ENCODE results near the gene ACOD1. TPM values are rescaled to one million over a fixed set of nuclear protein-coding genes. Genes with fewer than 3 reads are reported as not detected.
A peak's percentile ranks its signal among the peaks of the same experiment; 100 is the strongest.

Gene ACOD1
- polyA plus RNA-seq, 1 of the 3 experiments (the other 2 are of a cell fraction), result not detected

GRCh38 chr13:76983676-76984075, 35.4 kb downstream of the ACOD1 start:
- Histone ChIP-seq H3K9me3 (no peaks in the 10 kb centered on the region), H3F3A (replicated peaks; ENCODE audit: insufficient read depth) (no peaks in the 10 kb centered on the region), H2AFZ (ENCODE audit: low read depth) (no peak overlapping the region), H3K27me3 (ENCODE audit: insufficient read depth) (no peaks in the 10 kb centered on the region), H3K4me2 (no peak overlapping the region), H3K36me3 (replicated peaks in 1 of 2; ENCODE audit: control insufficient read depth in 1 of 2, insufficient read depth in 2 of 2, low read length in 1 of 2) (no peaks in the 10 kb centered on the region), H3K4me3 (ENCODE audit: low read depth in 2 of 2, low read length in 1 of 2) (no peak overlapping the region; a peak in 1 of 4 replicates), H3K79me2 (ENCODE audit: insufficient read depth) (no peaks in the 10 kb centered on the region), H4K20me1 (ENCODE audit: insufficient read depth) (no peaks in the 10 kb centered on the region), H3K27ac (ENCODE audit: low read depth in 2 of 2, low read length in 1 of 2) (no peak overlapping the region), H3K4me1 (ENCODE audit: control insufficient read depth in 1 of 2, insufficient read depth in 2 of 2, low read depth in 1 of 2, low read length in 1 of 2) (no peaks in the 10 kb centered on the region; a peak in 2 of 4 replicates), H3K9ac (no peak overlapping the region), H3K9me2 (no peaks in the 10 kb centered on the region)
- TF ChIP-seq POLR2AphosphoS5 (IDR thresholded peaks at IDR 0.05; ENCODE audit: low read depth, low read length), result no peak
- TF ChIP-seq, protein P1, sequence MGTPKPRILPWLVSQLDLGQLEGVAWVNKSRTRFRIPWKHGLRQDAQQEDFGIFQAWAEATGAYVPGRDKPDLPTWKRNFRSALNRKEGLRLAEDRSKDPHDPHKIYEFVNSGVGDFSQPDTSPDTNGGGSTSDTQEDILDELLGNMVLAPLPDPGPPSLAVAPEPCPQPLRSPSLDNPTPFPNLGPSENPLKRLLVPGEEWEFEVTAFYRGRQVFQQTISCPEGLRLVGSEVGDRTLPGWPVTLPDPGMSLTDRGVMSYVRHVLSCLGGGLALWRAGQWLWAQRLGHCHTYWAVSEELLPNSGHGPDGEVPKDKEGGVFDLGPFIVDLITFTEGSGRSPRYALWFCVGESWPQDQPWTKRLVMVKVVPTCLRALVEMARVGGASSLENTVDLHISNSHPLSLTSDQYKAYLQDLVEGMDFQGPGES (IDR thresholded peaks at IDR 0.05; ENCODE audit: low read depth, low read length), result no peak
- TF ChIP-seq, protein P2, sequence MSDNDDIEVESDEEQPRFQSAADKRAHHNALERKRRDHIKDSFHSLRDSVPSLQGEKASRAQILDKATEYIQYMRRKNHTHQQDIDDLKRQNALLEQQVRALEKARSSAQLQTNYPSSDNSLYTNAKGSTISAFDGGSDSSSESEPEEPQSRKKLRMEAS (IDR thresholded peaks at IDR 0.05; ENCODE audit: low read depth), result no peak
- no peak for TF ChIP-seq MXI1 (IDR thresholded peaks at IDR 0.05; ENCODE audit: low read depth, low read length)
- no peak for TF ChIP-seq EZH2phosphoT487 (IDR thresholded peaks at IDR 0.05; ENCODE audit: borderline replicate concordance, low read depth)
- TF ChIP-seq TCF12 (IDR thresholded peaks at IDR 0.05), result no peak
- TF ChIP-seq NFIC (IDR thresholded peaks at IDR 0.05; ENCODE audit: borderline replicate concordance), result no peak
- no peak for TF ChIP-seq NRF1 (IDR thresholded peaks at IDR 0.05; ENCODE audit: low read depth, low read length)
- no peak for TF ChIP-seq FOSL2 (IDR thresholded peaks at IDR 0.05; ENCODE audit: borderline replicate concordance, low read depth)
- TF ChIP-seq ZBTB33 (IDR thresholded peaks at IDR 0.05; ENCODE audit: borderline replicate concordance, low read depth), result no peak
- TF ChIP-seq MEF2A (IDR thresholded peaks at IDR 0.05; ENCODE audit: borderline replicate concordance, low read depth), result no peak
- TF ChIP-seq CHD2 (IDR thresholded peaks at IDR 0.05; ENCODE audit: low read length, partially characterized antibody), result no peak
- no peak for TF ChIP-seq RXRA (IDR thresholded peaks at IDR 0.05; ENCODE audit: borderline replicate concordance, low read depth)
- DNase-seq, result no peak
- CTCF ChIA-PET, result no interaction called here
- WGBS (ENCODE audit: low lambda C conversion rate), result 71% methylated on average over 5 of the region's 5 CpGs
- POLR2A ChIA-PET, result no interaction called here

GRCh38 chr13:76991432-76991795, 43.1 kb downstream of the ACOD1 start:
- 63% methylated on average over 15 of the region's 15 CpGs for WGBS (ENCODE audit: low lambda C conversion rate)
- peak overlapping the region; percentile 94 for H3K9ac ChIP-seq
- ChIA-PET POLR2A (no interaction called here), CTCF (interaction anchor here (4.4 kb wide), 1 partner anchor 11 kb away, joined by 34 read pairs; no protein-coding TSS in a partner anchor)
- no peaks in the 10 kb centered on the region for H4K20me1 ChIP-seq (ENCODE audit: insufficient read depth)
- H3K4me2 ChIP-seq, result peak overlapping the region; percentile 94
- H3F3A ChIP-seq (replicated peaks; ENCODE audit: insufficient read depth), result no peaks in the 10 kb centered on the region
- no peaks in the 10 kb centered on the region for H3K9me3 ChIP-seq
- H3K79me2 ChIP-seq (ENCODE audit: insufficient read depth), result peaks cover 21% of the 10 kb centered on the region
- peak overlapping the region; percentile 74 to 76; a peak in 3 of 4 replicates for H3K27ac ChIP-seq (ENCODE audit: low read depth in 2 of 2, low read length in 1 of 2)
- peaks cover 8 to 9% of the 10 kb centered on the region in 2 experiments for H3K36me3 ChIP-seq (replicated peaks in 1 of 2; ENCODE audit: control insufficient read depth in 1 of 2, insufficient read depth in 2 of 2, low read length in 1 of 2)
- H3K9me2 ChIP-seq, result no peaks in the 10 kb centered on the region
- TF ChIP-seq PBX3 (IDR thresholded peaks at IDR 0.05) (no peak), EP300 (IDR thresholded peaks at IDR 0.05; ENCODE audit: borderline replicate concordance in 1 of 2, low read depth in 1 of 2, low read length in 1 of 2) (no peak), FOXJ3 (CRISPR knock-in tag; IDR thresholded peaks at IDR 0.05) (no peak), YY1 (IDR thresholded peaks at IDR 0.05; ENCODE audit: low read depth) (no peak)
- peak overlapping the region; percentile 86 to 94 for H3K4me3 ChIP-seq (ENCODE audit: low read depth in 2 of 2, low read length in 1 of 2)
- no peak for DNase-seq
- no peaks in the 10 kb centered on the region for H3K27me3 ChIP-seq (ENCODE audit: insufficient read depth)
- H2AFZ ChIP-seq (ENCODE audit: low read depth), result peak overlapping the region; percentile 95
- H3K4me1 ChIP-seq (ENCODE audit: control insufficient read depth in 1 of 2, insufficient read depth in 2 of 2, low read depth in 1 of 2, low read length in 1 of 2), result peaks cover 11 to 13% of the 10 kb centered on the region in 2 experiments; a peak in 3 of 4 replicates
